NCI-H510A (cell line): ENCODE results near the gene MYO9A.
"Not testable (repeated sequence)": the region's sequence is repeated elsewhere in the genome, so short reads cannot be mapped to it uniquely, and the experiment has no call there.

Experiments
- DNase-seq: peaks from one replicate; lab custom pipeline; 2025; lab: John Stamatoyannopoulos, UW

Gene MYO9A

DNA sequence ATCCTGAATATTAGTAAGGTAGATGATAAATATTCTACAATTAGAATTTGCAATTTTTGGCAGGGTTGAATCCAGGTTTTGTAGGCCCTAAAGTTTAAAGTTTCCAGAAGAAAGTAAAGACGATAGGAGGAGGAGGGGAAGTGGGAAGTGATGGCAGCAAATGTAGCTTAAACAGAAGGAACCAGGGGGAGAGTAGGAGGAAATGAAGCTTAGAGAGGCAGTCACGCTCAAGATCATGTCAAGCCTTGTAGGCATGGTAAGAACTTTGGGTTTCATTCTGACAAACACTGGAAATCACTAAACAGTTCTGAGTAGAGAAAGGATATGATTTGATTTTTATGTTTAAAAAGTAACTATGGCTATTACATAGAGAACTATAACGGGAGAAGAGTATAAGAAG is 243.7 kb downstream of the MYO9A start:
- no peak for DNase-seq

DNA sequence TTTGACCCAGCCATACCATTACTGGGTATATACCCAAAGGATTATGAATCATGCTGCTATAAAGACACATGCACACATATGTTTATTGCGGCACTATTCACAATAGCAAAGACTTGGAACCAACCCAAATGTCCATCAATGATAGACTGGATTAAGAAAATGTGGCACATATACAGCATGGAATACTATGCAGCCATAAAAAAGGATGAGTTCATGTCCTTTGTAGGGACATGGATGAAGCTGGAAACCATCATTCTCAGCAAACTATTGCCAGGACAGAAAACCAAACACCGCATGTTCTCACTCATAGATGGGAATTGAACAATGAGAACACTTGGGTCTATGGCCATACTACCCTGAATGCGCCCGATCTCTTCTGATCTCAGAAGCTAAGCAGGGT is 259.7 kb downstream of the MYO9A start:
- not testable (repeated sequence) for DNase-seq

DNA sequence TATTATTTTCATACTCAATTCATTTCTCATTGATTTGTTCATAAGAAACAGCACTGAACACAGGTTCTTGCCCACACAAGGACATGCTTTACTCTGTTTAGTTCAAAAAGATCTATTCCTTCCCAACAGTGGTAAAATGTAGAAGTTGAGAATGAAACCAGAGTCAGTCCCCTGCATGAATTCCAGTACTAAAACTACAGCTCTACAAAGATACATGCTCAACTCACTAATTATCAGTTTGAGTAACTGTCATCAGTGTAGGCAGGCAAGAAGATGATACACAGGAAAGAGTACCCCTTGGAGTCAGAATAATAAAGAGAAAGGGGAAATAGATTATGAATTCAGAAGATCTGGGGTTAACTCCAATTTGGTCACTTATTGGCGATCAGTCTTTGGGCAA is 264.4 kb downstream of the MYO9A start:
- no peak for DNase-seq

- DNase-seq: no peak
These were observed 273.0 kb downstream of the MYO9A start for GRCh38 chr15:71844916-71845315.

GRCh38 chr15:71841563-71841962 is 276.4 kb downstream of the MYO9A start:
- no peak for DNase-seq

DNA sequence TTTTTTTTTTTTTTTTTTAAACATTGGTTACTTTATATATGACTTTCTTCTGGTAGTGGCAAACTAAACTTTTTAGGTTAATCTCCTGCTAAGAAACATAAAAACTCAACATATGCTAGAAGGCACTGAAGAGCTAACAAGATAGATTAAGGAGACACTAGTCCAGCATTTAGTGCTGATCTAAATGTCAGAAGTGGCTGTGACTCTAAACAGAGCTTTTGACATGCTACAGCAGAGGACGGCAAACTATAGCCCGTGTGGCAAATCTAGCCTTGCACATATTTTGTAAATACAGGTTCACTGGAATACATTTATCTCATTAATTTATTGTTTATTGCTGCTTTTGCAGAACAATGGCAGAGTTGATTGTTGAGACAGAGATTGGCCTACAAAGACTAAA is 287.0 kb downstream of the MYO9A start:
- DNase-seq: no peak

DNA sequence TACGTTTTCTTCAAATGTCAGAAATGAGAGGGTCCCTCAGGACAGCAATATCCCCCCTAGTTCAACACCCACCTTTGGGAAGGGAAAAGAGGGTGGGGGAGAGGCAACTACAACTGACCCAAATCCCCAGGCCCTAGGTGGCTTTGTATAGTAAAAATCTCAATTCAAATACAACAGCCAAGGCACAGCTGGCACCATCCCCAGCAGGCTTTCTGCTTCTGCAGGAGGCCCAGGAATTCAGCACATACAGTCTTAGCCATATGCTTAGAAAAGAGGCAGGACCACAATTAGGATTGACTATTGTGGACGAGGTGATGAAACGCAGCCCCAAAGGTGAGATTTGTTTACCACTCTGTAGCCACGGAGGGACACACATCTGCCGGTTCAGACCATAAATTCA is 291.8 kb downstream of the MYO9A start:
- no peak for DNase-seq

- DNase-seq: no peak
These were observed 292.8 kb downstream of the MYO9A start for GRCh38 chr15:71825021-71825730.

DNA sequence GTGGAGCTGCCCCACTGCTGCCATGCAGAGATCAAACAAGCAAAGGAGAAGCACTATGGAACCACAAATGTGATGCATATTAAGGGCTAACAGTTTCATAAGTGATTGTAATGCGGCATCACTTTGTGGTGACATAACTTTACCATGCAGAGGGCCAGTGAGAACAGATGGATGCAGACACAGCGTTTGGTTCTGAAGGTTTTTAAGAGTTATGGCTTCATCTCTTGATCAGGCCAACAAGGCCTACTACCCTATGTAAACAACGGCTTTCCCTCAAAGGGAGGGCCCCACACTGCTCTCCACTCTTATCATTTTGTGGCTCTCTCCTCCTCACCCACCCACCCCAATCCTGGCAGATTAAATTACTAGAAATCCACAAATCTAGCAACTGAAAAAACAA is 294.1 kb downstream of the MYO9A start:
- DNase-seq: no peak

GRCh38 chr15:71822890-71823630 is 294.9 kb downstream of the MYO9A start:
- DNase-seq: no peak

DNA sequence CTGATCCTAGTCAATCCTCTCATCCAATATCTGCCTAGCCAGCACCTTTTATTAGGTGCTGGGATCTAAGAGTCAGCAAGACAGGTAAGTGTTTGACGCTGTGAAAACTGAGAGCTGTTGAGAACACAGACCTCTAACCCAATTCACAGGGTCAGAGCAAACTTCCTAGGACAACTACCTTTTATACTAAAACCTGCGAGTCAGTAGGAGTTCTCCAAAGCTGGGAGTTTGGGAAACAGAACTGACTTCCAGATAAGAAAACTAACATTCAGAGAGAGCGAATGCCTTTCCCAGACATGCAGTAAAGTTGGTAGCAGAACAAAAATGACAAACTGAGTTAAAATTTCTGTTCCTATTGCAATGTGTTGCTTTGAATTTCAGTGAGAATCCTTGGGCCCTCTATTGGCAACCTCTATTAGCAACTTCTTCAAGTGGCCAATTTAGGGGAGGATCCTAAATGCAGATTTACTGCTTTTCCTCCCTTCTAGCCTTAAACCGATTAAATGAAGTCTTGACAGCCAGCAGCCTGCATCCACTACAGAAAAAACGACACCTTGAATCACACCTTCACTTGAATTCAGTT is 296.3 kb downstream of the MYO9A start:
- no peak for DNase-seq

GRCh38 chr15:71820127-71820526 is 297.8 kb downstream of the MYO9A start:
- DNase-seq: no peak

DNA sequence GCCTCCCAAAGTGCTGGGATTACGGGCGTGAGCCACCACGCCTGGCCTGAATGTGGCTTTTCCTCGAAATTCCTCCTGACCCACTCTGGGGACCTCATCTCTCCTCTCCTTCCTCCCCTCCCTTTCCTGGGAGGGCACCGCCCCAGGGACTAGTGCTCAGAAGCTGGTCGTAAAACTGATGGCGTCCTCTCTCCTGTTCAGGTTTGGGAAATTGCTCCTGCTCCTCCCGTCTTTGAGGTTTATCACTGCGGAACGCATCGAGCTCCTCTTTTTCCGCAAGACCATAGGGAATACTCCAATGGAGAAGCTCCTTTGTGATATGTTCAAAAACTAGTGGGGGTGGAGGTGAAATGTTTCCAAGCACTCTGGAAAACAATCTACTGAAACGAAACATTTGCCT is 300.6 kb downstream of the MYO9A start:
- DNase-seq: no peak

GRCh38 chr15:71815301-71815700 is 302.6 kb downstream of the MYO9A start:
- DNase-seq: no peak

DNA sequence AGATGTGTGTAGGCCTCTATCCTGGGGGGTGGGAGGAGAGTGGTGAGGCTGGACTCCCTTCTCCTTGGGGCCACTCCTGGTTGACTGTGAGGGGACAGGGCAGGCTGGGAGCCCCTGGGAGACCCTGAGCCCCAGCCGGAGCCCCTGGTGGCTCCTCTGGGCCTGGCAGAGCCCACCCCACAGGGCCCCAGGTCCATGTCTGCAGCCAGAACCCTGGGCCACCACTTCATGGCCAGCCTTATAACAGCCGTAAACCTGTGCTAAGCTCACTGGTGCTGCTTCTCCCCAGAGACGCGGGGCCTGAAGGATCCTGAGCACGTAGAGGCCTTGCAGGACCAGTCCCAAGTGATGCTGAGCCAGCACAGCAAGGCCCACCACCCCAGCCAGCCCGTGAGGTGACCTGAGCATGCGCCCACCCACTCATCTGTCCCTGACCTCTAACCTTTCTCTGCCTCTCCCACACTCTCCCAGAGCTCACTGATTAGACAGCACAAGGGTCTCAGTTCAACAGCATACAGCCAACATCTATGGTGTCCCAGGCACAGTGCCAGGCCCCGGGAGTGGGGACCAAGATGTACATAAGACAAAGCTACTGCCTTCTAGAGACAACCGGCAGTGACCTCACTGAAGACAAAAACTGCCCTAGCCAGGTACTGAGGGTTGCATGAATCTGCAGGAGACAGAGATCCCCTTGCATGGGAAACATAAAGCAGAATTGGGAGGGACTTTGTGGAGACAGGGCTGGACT is 304.1 kb downstream of the MYO9A start:
- DNase-seq: no peak

DNA sequence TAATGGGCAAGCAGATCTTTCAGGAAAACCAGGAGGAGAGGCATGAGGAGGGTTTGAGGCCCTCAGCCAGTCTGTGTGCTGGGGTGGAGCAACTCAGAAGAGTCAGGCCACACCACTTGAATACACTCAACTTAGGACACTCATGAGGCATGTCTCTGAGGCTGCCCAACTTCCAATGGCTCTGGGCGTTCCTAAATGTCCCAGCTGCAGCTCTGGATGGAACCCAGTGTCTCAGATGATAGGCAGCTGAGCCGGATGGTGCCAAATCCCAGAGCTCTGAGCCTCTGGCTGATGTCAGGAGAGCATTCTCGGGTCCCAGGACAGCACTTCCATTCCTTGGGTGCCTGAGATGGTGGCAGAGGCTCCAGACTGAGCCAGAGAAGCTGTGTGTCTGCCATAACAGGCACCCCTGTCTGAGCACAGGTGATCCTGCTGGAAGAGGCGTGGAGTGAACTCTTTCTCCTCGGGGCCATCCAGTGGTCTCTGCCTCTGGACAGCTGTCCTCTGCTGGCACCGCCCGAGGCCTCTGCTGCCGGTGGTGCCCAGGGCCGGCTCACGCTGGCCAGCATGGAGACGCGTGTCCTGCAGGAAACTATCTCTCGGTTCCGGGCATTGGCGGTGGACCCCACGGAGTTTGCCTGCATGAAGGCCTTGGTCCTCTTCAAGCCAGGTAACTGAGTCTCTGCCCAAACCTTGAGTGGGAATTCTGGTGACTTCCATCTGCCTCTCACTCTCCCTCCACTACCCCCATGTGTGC is 304.8 kb downstream of the MYO9A start:
- no peak for DNase-seq

GRCh38 chr15:71811752-71812735 is 305.9 kb downstream of the MYO9A start:
- DNase-seq: no peak

DNA sequence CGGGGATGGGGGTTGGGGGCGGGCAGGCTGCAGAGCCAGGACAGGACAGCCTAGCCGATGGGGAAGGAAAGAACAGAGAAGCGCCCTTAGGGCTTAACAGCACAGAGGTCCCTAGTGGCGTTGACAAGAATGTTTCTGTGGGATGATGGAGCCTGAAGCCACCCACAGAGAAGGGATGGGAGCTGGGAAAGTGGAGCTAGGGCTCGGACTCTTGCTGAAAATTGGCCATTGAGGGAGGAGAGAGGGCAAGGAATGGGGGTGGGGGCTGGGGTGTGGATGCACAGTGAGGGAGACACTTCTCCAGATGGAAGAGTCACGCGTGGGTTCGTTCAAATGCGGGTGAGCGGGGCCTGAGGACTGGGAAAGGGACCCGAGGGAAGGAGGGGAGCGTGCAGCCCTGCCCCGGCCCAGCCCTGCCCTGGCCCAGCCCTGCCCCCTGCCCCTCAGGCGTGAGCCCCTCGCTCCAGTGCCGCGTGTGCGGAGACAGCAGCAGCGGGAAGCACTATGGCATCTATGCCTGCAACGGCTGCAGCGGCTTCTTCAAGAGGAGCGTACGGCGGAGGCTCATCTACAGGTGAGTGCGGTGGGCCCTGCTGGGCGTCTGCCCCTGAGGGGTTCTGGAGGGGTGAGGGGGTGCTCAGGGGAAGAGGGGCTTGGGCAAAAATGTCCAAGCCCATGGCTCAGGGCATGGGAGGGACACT is 306.8 kb downstream of the MYO9A start:
- DNase-seq: no peak

GRCh38 chr15:71810256-71811035 is 307.5 kb downstream of the MYO9A start, which contains the start of gene NR2E3:
NR2E3 (plus strand) TSS chr15:71810554; CDS start chr15:71810744, 190 bp downstream.
- DNase-seq: no peak
